ENCODE measurements around the gene LMO2.

Gene LMO2

DNA sequence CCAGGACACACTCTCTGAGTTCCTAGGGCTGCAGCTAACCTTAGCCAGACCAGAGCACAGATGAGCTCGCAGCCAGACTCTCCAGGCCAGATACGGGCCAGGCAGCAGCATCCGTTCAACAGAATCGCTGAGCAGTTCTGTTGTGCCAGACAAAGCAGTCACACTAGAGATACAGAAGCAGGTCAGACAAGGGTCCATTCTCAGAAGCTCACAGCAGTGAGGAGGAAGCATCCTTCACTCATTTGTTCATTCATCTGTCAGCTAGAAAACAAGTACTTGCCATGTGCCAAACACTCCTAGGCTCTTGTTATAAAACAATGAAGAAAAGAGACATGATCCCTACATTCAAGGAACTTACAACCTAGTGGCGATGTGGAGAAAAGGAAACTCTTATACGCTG, 2.6 kb downstream of the LMO2 start:
- DNase-seq (ENCODE audit: low read depth in 2 of 2), result no peak

DNA sequence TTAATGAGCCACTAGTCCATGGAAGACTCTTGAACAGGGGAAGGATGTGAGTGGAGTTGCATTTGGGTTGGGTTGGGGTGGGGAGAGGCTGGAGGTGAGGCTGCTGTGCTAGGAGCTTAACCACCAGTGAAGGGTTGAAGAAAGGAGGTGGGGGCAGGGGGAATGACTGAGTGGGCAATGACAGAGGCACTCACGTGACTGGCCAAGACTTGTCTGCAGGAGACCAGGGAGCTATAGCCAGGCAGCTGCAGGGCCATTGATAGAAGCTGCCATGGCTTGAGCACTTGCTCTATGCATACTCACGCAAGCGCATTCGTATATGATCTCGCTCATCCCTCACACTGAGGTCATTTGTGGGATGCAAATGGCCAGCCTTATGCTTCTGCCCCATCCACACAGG, 4.0 kb downstream of the LMO2 start:
- DNase-seq (ENCODE audit: low read depth in 2 of 2), result no peak

DNA sequence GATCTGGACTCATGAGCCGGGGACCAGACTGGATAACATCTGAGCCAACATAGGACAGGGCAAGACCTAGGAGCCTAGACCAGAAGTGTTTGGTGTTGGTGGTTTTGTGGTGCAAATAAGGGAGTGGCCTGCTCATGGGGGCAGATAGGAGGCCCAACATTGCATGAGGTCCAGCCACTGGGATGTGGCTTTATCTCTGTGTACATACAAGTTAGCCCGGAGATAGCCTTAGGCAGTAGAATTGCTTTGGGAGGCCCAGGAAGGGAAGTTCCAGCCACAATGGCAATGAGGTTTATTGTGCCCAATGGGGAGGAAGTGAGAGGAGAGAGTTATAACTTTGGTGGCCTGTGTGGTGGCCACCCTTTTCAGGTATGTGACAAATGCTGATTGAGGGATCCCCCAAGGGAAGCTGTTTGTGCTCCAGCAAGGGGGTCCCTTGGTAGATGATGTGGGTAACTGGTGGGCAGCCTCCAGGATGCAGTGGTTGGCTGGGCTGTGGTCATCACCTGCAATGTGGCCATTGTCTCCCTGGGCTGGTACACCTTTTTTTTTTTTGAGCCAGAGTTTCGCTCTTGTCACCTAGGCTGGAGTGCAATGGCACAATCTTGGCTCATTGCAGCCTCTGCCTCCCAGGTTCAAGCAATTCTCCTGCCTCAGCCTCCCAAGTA, 6.4 kb downstream of the LMO2 start:
- DNase-seq (ENCODE audit: low read depth in 2 of 2), result no peak

DNA sequence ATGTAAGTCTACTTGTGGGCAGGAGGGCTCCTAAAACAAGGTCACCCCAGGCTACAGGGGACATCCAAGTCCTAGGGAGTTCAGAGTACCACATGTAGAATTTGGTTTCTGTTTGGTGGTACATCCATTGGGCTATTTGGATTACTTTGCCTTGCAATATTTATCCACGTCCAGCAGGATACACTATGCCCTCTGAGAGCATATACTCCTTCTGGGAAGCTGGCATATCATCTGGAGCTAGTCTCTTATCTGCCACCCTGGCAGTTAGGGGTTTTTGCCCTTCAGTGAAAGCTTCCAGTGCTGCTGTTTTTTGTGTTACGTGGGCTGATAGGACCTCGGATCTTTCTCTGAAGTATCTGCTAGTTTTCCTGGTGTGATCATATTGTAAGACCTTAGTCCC, 7.3 kb downstream of the LMO2 start:
- no peak for DNase-seq (ENCODE audit: low read depth in 2 of 2)

DNA sequence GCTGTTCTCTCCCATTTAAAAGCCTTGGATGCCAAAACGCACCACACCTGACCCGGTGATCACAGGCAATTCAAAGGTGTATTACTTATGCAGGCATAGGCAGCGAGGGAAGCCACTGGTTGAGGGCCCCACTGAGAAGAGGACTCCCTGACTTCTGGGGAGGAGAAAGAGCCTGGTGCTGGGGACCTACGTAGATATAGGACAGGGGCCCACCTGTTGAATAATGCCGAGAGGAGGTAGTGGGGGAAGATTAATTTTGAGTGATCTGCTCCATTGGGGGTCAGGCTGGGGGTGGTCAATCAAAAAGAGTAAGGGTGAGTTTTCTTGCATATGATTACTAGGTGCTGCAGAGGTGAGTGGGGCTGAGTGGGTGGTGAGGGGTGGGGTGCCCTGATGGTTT, 7.8 kb downstream of the LMO2 start:
- DNase-seq (ENCODE audit: low read depth in 2 of 2), result no peak

DNA sequence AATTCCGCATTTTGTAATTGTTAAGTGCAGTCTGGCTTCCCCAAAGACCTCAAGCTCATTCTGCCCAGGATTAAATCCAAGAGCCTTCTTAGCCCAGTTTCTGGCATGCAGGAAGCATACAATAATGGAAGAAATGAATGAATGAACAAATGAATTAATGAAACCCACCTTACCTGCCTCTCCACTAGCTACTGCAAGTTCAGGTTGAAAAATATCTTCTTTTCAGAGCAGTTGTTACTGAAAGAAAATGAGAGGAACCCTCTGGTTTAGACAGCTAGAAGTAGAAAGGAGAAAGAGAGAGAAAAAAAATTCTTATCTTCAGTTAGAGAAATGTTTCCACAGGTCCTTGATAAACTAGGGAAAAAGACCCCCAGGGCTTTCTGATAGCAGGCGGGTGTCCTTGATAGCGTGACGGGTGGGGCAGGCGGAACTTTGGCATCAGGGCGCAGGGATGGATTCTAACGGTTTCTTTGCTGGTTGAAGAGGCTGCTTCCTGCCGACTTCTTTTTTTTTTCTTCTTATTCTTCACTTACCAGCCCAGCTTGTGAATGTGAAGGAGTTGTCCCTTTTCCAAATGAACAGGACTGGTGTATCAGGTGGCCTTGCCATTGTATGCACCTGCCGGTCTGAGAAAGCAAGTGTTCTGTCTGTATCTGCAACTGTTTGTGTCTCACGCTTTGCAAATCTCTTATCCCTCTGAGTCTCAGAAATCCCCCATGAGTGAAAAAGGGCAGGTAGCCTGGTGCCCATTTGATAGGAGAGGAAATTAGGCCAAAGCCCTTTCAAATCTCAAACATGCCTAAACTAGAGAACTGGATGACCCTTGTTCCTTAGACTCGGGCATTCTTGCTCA, 10.0 kb downstream of the LMO2 start:
- no peak for DNase-seq (ENCODE audit: low read depth in 2 of 2)

DNA sequence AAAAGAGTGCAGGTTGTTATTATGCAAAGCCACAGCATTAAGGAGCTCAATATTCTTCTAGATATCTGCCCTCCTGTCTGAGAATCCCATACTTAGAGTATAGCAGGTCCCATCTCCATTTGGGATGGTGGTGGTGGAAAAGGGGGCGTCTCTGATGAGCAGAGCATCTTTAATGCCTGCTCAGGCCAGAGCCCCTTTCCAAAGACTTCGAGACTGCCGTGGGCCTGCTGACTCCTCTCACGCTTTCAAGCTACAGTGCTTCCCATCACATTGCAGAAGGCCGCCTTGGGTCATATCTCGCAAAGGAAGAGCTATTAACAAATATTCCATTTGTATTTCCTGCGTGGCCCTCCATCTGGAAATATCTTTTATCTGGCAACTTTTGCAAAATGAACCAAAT, 10.9 kb downstream of the LMO2 start:
- DNase-seq (ENCODE audit: low read depth in 2 of 2), result no peak

DNA sequence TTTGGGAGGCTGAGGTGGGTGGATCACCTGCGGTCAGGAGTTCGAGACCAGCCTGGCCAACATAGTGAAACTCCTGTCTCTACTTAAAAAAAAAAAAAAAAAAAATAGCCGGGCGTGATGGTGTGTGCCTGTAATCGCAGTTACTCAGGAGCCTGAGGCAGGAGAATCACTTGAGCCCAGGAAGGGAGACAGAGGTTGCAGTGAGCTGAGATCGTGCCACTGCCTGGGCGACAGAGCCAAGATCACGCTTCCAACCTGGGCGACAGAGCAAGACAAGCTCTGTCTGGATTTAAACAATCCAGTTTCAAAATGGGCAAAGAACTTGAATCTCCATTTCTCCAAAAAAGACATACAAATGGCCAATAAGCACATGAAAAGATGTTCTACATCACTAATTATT, 12.5 kb downstream of the LMO2 start:
- DNase-seq (ENCODE audit: low read depth in 2 of 2), result no peak

DNA sequence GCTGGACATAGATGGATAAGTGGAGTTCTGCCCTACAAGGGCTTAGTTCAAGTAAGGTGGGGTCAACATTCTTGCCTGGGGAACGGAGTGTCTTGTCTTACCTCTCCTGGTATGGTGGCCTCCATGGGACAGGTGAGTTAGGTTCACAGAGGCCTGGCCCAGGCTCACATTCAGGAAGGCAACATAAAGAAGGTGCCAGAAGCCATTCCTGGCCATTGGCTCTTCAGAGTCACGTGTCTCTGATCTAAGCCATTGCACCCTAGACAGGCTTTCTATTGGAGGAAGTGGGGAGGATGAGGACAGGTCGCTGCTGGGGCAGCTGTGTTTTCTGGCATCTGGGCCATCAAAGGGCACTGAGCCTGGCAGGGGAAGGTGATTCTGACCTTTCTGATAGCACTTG, 14.8 kb downstream of the LMO2 start:
- DNase-seq (ENCODE audit: low read depth in 2 of 2), result no peak

DNA sequence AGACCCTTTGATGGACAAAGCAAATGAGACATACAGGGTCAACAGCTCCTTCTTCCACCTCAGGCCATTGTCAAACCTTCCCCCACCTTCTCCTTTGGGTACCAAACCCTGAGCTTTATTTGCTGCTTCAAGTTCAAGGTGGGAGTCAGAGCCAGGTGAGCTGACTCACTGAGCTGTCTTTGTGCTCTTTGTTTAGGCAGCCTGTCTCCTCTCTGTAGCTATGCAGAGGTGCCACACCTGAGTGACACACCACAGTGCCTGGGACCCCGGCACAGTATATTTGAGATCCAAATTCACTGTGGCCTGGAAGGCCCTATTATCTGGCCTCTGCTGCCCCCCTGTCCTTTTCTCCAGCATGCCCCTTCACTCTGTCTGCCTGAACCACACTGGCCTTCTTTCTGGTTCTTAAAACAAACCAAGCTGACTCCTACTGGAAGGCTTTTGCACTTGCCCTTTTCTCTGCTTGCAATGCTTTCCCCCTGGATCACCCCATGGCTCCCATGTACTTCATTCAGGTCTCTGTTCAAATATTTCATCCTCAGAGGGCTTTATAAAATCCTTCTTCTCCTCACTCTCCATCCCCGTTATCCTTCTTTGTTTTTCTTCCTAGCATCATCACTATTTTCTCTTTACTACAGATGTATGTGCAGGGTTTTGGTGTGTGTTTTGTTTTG, 16.1 kb downstream of the LMO2 start:
- no peak for DNase-seq (ENCODE audit: low read depth in 2 of 2)

DNA sequence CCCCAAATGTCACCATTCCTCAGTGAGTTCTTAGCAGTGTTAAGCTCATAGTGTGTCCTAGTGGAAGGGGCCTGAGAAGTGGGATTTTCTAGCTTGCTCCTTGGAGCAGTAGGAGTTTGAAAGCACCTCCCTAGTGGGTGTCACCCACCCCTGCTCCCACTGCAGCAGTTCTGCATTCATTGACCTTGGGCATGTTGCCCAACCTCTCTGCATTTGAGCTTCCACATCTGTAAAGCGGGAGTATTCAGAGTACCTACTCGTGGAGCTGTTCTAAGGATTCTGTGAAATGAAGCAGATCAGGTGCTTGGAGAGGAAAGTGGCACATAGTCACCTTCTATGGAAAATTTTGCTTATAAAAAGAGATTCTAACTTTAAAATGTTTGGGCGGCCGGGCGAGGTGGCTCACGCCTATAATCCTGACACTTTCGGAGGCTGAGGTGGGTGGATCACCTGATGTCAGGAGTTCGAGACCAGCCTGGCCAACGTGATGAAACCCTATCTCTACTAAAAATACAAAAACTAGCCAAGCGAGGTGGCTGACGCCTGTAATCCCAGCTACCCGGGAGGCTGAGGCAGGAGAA, 16.9 kb downstream of the LMO2 start:
- DNase-seq (ENCODE audit: low read depth in 2 of 2), result no peak

DNA sequence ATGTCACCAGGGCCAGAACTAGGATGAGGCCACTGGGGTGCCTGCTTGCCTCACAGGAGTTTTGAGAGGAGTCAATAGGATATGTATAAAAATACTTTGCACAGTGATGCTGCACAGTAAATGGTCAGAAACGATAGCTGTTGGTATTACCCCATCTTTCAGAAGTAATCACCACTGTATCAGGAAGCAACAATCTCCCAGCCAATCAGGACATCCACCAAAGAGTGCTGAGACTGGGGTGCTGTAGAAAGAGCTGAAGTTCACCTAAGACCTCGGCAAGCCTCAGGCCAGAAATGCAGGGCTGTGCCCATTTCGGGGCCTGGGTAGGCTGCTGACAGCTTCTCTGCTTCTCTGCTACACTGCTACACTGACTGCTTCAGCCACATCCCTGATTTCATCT, 17.4 kb downstream of the LMO2 start:
- no peak for DNase-seq (ENCODE audit: low read depth in 2 of 2)

DNA sequence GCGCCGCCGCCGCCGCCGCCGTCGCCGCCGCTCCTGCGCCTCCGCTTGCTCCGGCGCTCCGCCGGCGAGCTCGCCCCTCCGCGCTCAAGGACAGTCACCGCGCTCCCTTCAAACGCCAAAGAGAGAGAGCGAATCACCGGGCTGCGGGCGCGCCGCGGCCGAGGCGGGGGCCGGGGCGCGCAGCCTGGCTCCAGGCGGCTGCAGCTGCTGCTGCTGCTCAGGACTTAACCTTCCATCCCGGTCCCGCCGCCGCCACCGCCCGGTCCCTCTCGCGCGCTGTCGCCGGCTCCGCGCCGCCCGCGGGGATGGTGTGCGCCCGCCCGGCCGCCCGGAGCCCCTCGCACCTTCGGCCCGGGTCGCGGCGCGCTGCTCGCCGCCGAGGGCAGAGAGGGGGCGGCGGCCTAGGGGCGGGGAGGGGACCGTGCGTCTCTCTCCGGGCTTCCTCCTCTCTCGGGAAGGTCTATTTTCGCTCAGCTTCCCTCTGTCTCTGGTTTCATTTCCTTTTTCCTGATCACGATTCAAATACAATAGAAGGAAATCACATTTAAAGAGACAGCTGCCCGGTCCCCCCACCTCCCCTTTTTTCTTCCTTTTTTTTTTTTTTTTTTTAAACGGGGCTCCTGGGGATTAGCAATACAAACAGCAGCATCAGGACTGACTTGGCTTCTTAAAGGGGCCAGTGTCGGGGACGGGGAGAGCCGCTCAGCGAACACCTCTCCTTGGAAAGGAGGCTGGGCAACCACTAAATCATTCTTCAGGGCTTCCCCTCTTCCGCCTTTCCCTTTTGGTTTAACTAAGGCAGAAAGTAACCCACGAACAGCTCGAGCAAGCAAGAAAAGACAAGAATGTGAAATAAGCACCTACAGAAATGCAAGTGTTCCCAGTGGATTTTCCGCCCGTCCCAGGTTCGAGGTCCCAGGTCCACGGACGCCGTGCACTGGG, 22.1 kb downstream of the LMO2 start:
- no peak for DNase-seq (ENCODE audit: low read depth in 2 of 2)

DNA sequence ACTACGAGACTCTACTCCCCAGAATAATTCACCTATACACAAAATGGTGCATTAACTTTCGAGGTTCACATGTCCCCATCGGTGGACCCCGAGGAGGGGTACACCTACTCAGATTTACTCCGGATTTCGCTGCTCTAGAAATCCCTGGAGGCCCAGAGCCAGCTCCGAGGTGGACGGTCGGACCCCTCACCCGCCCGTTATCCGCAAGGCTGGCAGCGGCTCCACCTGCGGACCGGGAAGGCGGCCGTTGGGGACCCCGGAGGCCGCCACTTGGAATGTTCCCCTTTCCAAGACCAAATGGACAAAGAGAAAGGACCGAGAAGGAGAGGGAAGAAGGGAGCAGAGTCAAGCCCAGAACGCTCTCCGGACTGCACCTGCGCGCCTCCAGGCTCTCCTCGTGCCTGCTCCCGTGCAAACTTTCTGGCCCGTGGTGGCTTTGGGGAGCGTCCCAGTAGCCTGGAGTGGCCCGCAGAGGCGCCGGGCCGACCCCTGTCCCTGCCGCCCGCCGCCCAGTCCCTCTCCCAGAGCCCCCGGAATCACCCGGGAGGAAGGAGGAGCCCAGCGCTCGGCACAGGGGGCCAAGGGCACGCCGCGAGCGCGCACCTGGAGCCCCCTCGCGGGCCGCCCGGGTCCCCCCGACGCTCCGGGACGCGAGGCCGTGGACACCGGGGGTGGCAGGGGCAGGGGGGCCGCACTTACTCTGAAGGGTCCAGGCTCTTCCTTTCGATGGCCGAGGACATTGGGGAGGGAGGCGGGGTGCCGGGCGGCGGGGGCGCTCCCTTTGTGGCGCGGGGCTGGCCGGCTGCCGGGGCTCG, 23.0 kb downstream of the LMO2 start:
- no peak for DNase-seq (ENCODE audit: low read depth in 2 of 2)

DNA sequence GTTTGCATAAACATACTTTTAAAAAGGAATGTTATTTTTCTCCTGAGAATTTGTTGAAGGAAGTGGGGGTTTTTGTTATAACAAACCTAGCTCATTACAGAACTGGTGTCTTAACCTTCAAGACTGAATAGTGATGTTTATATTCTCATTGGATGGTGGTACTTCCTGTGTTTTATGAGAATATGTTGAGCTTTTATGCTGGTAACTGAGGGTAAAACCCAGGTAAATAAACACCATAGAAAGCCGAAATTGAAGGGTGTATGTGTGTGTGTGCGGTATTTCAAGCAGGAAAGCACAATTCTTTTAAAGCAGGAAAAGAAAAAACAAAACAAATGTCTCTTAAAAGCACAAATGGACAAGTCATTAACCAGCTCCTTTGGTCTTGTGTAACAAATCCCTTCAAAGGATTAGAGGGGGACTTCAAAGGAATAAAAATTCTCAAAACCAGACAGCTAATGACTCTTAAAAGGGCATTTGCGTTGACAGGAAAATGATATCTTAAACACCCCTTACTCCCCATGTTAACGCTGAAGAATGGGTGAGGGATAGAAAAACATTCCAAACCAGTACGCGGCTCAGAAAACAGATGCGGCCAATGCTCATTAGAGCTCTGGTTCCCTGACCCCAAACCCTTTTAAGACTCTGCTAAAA, 23.8 kb downstream of the LMO2 start:
- no peak for DNase-seq (ENCODE audit: low read depth in 2 of 2)

DNA sequence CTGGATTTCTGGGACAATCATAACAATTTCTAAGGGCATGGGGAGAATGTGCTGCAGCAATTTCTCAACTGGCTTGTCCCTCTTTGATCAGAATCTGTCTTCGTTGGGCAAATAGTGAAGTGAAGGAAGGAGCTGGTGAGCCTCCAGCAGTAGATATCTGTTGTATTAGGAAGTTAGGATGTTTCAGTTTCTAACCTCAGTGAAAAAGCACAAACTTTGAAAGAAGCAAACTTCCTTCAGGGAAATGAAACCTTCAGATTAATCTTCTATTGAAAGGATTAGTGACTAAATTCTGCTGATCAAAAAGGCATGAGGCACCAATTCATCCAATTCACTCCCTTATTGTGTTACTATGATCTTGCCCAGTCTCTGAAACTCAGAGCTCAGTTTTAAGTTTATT, 24.3 kb downstream of the LMO2 start:
- DNase-seq (ENCODE audit: low read depth in 2 of 2), result no peak

DNA sequence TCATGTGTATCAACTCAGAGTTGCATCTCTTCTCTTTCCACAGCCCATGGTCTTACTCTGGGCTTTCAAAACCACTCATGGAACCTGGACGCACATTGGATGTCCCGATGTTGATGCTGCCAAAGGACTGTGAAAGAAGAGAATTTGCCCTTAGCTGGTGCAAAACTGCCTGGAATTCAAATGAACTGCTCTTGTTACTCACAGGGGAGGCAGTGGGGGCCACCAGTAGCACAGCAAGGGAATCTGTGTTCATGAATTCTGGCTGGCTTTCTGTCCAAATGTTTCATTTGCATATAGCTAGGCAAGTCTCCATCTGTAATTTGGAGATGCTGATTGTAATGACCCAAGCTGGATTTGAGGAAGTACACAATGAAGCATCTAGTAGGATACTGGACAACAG, 24.9 kb downstream of the LMO2 start:
- no peak for DNase-seq (ENCODE audit: low read depth in 2 of 2)

DNA sequence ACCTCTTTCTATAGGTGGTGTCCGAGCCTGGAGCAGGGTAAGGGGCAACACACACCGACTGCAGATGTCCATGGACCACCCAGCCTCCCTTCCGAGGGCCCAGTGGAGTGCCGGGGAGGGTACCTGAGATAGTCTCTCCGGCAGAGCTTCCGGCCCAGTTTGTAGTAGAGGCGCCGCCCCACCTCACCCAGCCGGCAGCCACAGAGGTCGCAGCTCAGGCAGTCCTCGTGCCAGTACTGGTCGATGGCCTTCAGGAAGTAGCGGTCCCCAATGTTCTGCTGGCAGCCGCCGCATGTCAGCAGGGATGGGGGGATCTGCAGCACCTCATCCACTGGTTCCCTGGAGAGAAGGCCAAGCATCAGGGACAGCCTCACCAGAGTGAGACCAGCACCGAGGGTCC, 27.4 kb downstream of the LMO2 start:
- DNase-seq (ENCODE audit: low read depth in 2 of 2), result no peak

DNA sequence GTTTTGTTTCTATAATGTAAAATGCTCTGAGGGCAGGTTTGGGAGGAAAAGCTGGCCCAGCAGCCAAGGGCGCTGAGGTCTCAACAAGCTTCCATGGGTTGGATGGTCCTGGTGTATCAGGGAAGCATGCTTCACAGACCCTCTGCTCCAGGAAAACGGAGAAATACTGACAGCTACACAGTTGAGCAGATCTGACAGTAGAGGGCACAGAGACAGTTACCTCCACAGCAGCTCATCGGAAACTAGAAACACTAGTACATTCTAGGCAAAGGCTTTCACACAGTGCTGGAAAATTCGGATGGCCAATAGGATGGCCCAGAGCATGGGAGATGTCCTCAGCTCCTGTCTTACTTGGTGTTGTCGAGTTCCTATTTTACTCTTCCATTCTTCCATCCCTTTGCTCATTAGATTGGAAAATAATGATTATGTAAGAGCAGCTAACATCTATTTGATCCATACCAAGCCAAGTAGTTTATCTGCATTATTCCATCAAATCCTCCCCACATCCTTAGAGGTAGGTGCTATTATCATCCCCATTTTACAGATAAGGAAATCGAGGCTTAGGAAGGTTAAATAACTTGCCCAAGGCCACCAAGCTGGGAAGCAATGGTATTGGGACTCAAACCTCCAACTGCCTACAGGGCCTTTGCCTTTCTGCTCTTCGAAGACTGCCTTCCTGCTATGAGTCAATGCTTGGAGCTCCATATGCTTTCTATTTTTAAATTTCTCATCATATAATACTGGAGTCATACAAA, 28.3 kb downstream of the LMO2 start:
- no peak for DNase-seq (ENCODE audit: low read depth in 2 of 2)
